HEK293 (cell line): ENCODE results near the gene GGA1.

Experiments
- CTCF ChIA-PET: fragments of 350-600 bp; formaldehyde crosslinking; extraction: SDS; loops from one replicate; lab custom pipeline; 2021; ENCODE audit warnings: antibody characterized with exemption; lab: Yijun Ruan, JAX
- POLR2A ChIA-PET: fragments of 300-600 bp; formaldehyde crosslinking; extraction: SDS; loops from one replicate; lab custom pipeline; 2020; ENCODE audit warnings: antibody characterized with exemption, inconsistent platforms; lab: Yijun Ruan, JAX
- H3K27ac ChIP-seq: fragments of 200-500 bp; sonication (Bioruptor generic); 2 replicates; pipeline ENCODE4 v1.5.1; 2014; ENCODE audit warnings: low read depth, low read length, control low read depth, inconsistent platforms; ENCODE audit errors: extremely low read depth
- H3K36me3 ChIP-seq, 2 experiments: fragments of 200-500 bp in 1 of 2; sonication (Bioruptor generic) in 1 of 2; 1 replicate in 1 of 2; 2 replicates in 1 of 2; pipeline ENCODE4 v1.5.1; 2014 to 2017; ENCODE audit warnings: inconsistent platforms in 2 of 2, low read length in 2 of 2; ENCODE audit not compliant: control insufficient read depth in 2 of 2, insufficient read depth in 1 of 2
- H3K4me1 ChIP-seq: fragments of 200-500 bp; sonication (Bioruptor generic); 2 replicates; pipeline ENCODE4 v1.5.1; 2014; ENCODE audit warnings: mild to moderate bottlenecking, low read length, inconsistent platforms; ENCODE audit not compliant: control insufficient read depth, insufficient read depth
- H3K4me3 ChIP-seq: 2 replicates; pipeline ENCODE4 v1.5.1; 2011; ENCODE audit warnings: low read depth, mild to moderate bottlenecking, control low read depth, low read length, moderate library complexity
- H3K9me3 ChIP-seq: fragments of 200-500 bp; sonication (Bioruptor generic); 2 replicates; pipeline ENCODE4 v1.5.1; 2014; ENCODE audit warnings: low read depth, low read length, inconsistent platforms; ENCODE audit not compliant: control insufficient read depth, insufficient read depth
- HOXA7 ChIP-seq: sonication (generic); formaldehyde crosslinking; IDR thresholded peaks from 2 replicates; pipeline ENCODE4 v1.8.1; 2022; ENCODE audit warnings: missing genetic modification reagents, borderline replicate concordance
- IKZF3 ChIP-seq: fragments of 450-650 bp; IDR thresholded peaks from 2 replicates; pipeline ENCODE4 v1.5.0; 2018; ENCODE audit warnings: missing biosample characterization, mild to moderate bottlenecking, missing genetic modification characterization, moderate library complexity
- KLF1 ChIP-seq: fragments of 450-650 bp; formaldehyde crosslinking; IDR thresholded peaks from 2 replicates; pipeline ENCODE4 v1.5.1; 2016; ENCODE audit warnings: missing biosample characterization, missing genetic modification characterization
- KLF9 ChIP-seq: fragments of 450-650 bp; formaldehyde crosslinking; IDR thresholded peaks from 2 replicates; pipeline ENCODE4 v1.5.1; 2016; ENCODE audit warnings: missing biosample characterization, missing genetic modification characterization, low read depth
- MZF1 ChIP-seq: fragments of 450-650 bp; formaldehyde crosslinking; IDR thresholded peaks from 2 replicates; pipeline ENCODE4 v1.5.1; 2017; ENCODE audit warnings: missing biosample characterization, missing genetic modification characterization, borderline replicate concordance
- SP2 ChIP-seq: fragments of 450-650 bp; formaldehyde crosslinking; IDR thresholded peaks from 2 replicates; pipeline ENCODE4 v1.5.1; 2016; ENCODE audit warnings: missing biosample characterization, missing genetic modification characterization
- WT1 ChIP-seq: fragments of 450-650 bp; formaldehyde crosslinking; IDR thresholded peaks from 2 replicates; pipeline ENCODE4 v1.5.1; 2016; ENCODE audit warnings: missing biosample characterization, missing genetic modification characterization
- ZFP41 ChIP-seq: fragments of 450-650 bp; formaldehyde crosslinking; IDR thresholded peaks from 2 replicates; pipeline ENCODE4 v1.5.1; 2016; ENCODE audit warnings: missing biosample characterization, missing genetic modification characterization, borderline replicate concordance
- ZFP69B ChIP-seq: fragments of 450-650 bp; formaldehyde crosslinking; IDR thresholded peaks from 2 replicates; pipeline ENCODE4 v1.5.1; 2016; ENCODE audit warnings: missing biosample characterization, missing genetic modification characterization
- ZNF121 ChIP-seq: fragments of 450-650 bp; formaldehyde crosslinking; IDR thresholded peaks from 2 replicates; pipeline ENCODE4 v1.5.1; 2016; ENCODE audit warnings: missing biosample characterization, missing genetic modification characterization
- ZNF140 ChIP-seq: fragments of 450-650 bp; formaldehyde crosslinking; IDR thresholded peaks from 2 replicates; pipeline ENCODE4 v1.5.1; 2016; ENCODE audit warnings: missing biosample characterization, missing genetic modification characterization
- ZNF19 ChIP-seq: fragments of 450-650 bp; formaldehyde crosslinking; IDR thresholded peaks from 2 replicates; pipeline ENCODE4; 2016; ENCODE audit warnings: missing biosample characterization, missing genetic modification characterization, low read depth
- ZNF292 ChIP-seq: fragments of 450-650 bp; formaldehyde crosslinking; IDR thresholded peaks from 2 replicates; pipeline ENCODE4 v1.5.1; 2016; ENCODE audit warnings: low read depth, missing biosample characterization, missing genetic modification characterization, borderline replicate concordance
- ZNF302 ChIP-seq: fragments of 450-650 bp; formaldehyde crosslinking; IDR thresholded peaks from 2 replicates; pipeline ENCODE4 v1.5.1; 2016; ENCODE audit warnings: missing biosample characterization, missing genetic modification characterization, low read depth
- ZNF423 ChIP-seq: fragments of 450-650 bp; formaldehyde crosslinking; IDR thresholded peaks from 2 replicates; pipeline ENCODE4 v1.5.1; 2016; ENCODE audit warnings: missing biosample characterization, missing genetic modification characterization
- ZNF600 ChIP-seq: fragments of 450-650 bp; formaldehyde crosslinking; IDR thresholded peaks from 2 replicates; pipeline ENCODE4 v1.5.1; 2016; ENCODE audit warnings: missing biosample characterization, missing genetic modification characterization
- ZNF610 ChIP-seq: fragments of 450-650 bp; formaldehyde crosslinking; IDR thresholded peaks from 2 replicates; pipeline ENCODE4 v1.5.1; 2016; ENCODE audit warnings: missing biosample characterization, missing genetic modification characterization, borderline replicate concordance
- ZNF677 ChIP-seq: fragments of 450-650 bp; IDR thresholded peaks from 2 replicates; pipeline ENCODE4 v1.5.0; 2018; ENCODE audit warnings: missing biosample characterization, mild to moderate bottlenecking, missing genetic modification characterization, moderate library complexity
- ZNF777 ChIP-seq: fragments of 450-650 bp; formaldehyde crosslinking; IDR thresholded peaks from 2 replicates; pipeline ENCODE4 v1.5.1; 2017; ENCODE audit warnings: missing biosample characterization, missing genetic modification characterization, borderline replicate concordance
- ZNF785 ChIP-seq: fragments of 450-650 bp; formaldehyde crosslinking; IDR thresholded peaks from 2 replicates; pipeline ENCODE4 v1.5.1; 2016; ENCODE audit warnings: missing biosample characterization, missing genetic modification characterization
- ZNF792 ChIP-seq: fragments of 450-650 bp; formaldehyde crosslinking; IDR thresholded peaks from 2 replicates; pipeline ENCODE4 v1.5.1; 2016; ENCODE audit warnings: missing biosample characterization, missing genetic modification characterization
- TF ChIP-seq, protein P1 (sequence below): fragments of 450-650 bp; formaldehyde crosslinking; IDR thresholded peaks from 2 replicates; pipeline ENCODE4 v1.5.1; 2016; ENCODE audit warnings: missing biosample characterization, missing genetic modification characterization
- TF ChIP-seq, protein P2 (sequence below): fragments of 450-650 bp; formaldehyde crosslinking; IDR thresholded peaks from 2 replicates; pipeline ENCODE4 v1.5.1; 2016; ENCODE audit warnings: missing biosample characterization, missing genetic modification characterization
- TF ChIP-seq, protein P3 (sequence below): fragments of 450-650 bp; formaldehyde crosslinking; IDR thresholded peaks from 2 replicates; pipeline ENCODE4 v1.5.1; 2017; ENCODE audit warnings: missing biosample characterization, mild to moderate bottlenecking, missing genetic modification characterization, moderate library complexity
- TF ChIP-seq, protein P4 (sequence below): fragments of 450-650 bp; formaldehyde crosslinking; IDR thresholded peaks from 2 replicates; pipeline ENCODE4 v1.5.1; 2016; ENCODE audit warnings: missing biosample characterization, missing genetic modification characterization

GGA1 gene

DNA sequence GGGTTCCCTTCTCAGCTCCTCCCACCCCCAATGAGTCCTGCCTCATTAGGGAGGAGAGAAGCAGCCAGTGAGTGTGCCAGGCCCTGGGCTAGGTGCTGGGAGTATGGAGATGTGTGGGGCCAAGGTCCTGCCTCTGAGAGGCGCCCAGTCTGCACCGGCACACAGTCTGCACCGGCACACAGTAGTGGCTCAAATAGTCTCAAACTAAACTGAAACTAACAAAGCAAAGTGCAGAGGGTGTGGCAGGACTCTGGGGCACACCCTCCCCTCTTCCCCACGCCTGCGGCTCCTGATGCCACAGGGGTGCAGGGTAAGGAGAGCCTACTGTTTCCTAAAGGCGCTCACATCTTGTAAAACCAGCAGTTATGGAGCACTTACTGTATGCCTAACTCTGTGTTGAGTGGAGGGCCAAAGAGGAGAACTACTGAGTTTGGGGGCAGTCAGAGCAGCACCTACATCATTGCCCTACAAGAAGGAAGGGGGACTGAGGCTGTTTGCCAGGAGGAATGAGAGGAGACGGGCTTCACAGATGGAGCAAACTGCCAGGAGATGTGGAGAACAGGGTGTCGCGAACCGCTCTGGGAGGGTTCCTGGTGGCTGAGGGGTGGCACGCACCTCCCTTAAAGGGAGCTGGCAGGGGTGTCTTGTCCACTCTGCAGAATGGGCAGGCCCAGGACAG, 29.9 kb downstream of the GGA1 start:
- peak overlapping the region; percentile 52; the same call in 1 of the 2 replicates for H3K27ac ChIP-seq
- H3K9me3 ChIP-seq: no peaks in the 10 kb centered on the region
- peaks cover 15% of the 10 kb centered on the region for H3K4me1 ChIP-seq
- peaks cover 0 to 25% of the 10 kb centered on the region in 2 experiments; a peak in 1 of 3 replicates for H3K36me3 ChIP-seq
- ChIA-PET CTCF (interaction anchor here (0.6 to 17.0 kb wide), 8 partner anchors 10 to 181 kb away, joined by 3 to 353 read pairs (median 4); partner anchors contain the start of genes LGALS1, NOL12, PDXP and TRIOBP), POLR2A (interaction anchor here (0.6 to 11.0 kb wide), 4 partner anchors 12 to 57 kb away, joined by 3 to 80 read pairs (median 6); partner anchors contain the start of genes GGA1 and PDXP)
- TF ChIP-seq, protein P1, sequence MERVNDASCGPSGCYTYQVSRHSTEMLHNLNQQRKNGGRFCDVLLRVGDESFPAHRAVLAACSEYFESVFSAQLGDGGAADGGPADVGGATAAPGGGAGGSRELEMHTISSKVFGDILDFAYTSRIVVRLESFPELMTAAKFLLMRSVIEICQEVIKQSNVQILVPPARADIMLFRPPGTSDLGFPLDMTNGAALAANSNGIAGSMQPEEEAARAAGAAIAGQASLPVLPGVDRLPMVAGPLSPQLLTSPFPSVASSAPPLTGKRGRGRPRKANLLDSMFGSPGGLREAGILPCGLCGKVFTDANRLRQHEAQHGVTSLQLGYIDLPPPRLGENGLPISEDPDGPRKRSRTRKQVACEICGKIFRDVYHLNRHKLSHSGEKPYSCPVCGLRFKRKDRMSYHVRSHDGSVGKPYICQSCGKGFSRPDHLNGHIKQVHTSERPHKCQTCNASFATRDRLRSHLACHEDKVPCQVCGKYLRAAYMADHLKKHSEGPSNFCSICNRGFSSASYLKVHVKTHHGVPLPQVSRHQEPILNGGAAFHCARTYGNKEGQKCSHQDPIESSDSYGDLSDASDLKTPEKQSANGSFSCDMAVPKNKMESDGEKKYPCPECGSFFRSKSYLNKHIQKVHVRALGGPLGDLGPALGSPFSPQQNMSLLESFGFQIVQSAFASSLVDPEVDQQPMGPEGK (tag by site-specific recombination): peak; percentile 20; the same call in 1 of the 2 replicates
- TF ChIP-seq, protein P2, sequence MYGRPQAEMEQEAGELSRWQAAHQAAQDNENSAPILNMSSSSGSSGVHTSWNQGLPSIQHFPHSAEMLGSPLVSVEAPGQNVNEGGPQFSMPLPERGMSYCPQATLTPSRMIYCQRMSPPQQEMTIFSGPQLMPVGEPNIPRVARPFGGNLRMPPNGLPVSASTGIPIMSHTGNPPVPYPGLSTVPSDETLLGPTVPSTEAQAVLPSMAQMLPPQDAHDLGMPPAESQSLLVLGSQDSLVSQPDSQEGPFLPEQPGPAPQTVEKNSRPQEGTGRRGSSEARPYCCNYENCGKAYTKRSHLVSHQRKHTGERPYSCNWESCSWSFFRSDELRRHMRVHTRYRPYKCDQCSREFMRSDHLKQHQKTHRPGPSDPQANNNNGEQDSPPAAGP (tag by site-specific recombination): 0 out of 2 replicates have a peak, but pooled peaks have one; percentile 11
- TF ChIP-seq, protein P3, sequence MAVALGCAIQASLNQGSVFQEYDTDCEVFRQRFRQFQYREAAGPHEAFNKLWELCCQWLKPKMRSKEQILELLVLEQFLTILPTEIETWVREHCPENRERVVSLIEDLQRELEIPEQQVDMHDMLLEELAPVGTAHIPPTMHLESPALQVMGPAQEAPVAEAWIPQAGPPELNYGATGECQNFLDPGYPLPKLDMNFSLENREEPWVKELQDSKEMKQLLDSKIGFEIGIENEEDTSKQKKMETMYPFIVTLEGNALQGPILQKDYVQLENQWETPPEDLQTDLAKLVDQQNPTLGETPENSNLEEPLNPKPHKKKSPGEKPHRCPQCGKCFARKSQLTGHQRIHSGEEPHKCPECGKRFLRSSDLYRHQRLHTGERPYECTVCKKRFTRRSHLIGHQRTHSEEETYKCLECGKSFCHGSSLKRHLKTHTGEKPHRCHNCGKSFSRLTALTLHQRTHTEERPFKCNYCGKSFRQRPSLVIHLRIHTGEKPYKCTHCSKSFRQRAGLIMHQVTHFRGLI (tag by site-specific recombination): peak; percentile 52; the same call in 1 of the 2 replicates
- TF ChIP-seq IKZF3 (tag by site-specific recombination) (0 out of 2 replicates have a peak, but pooled peaks have one; percentile 1), ZNF121 (tag by site-specific recombination) (no peak), WT1 (tag by site-specific recombination) (0 out of 2 replicates have a peak, but pooled peaks have one; percentile 12), ZFP41 (tag by site-specific recombination) (no peak), ZNF600 (tag by site-specific recombination) (0 out of 2 replicates have a peak, but pooled peaks have one; percentile 31), ZNF792 (peak; percentile 75; the same call in 1 of the 2 replicates), ZNF423 (no peak), ZFP69B (tag by site-specific recombination) (0 out of 2 replicates have a peak, but pooled peaks have one; percentile 11), KLF9 (tag by site-specific recombination) (peak; percentile 62), SP2 (tag by site-specific recombination) (peak; percentile 36), KLF1 (tag by site-specific recombination) (peak; percentile 90), ZNF677 (tag by site-specific recombination) (no peak)
- H3K4me3 ChIP-seq: no peak overlapping the region

DNA sequence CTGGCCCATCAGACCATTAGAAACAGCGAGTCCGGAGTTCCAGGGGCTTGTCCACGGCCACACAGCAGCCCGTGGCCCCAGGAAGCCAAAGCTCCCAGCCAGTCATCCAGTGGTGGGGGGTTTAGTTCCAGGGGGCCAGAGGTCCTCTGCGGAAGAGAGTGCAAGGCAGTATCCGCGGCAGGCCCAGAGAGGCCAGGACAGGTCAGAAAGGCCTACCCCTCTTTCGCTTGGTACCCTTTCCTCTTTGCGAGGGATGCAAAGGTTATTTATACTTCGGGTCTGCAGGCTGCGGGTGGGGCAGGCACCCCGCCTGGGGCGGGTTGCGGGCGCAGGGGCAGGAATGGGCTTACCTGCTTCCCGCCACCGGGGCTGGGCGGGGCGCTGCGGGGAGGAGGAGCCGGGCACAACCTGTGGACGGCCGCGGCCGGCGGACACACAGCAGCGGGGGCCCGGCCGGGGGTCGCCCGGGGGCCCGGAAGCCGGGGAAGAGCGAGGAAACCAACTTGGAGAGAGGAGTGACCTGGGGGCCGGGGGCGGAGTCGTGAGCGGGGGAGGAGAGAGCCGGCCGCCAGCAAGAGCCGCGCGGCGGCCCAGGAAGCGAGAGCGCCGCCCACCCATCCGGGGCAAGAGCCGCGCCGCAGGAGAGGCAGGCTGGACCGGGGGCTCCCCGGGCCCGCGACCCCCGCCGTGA, 30.6 kb downstream of the GGA1 start, which contains the start of gene SH3BP1:
Gene SH3BP1 (plus strand): TSS at position 600 of the 691 bp plus-strand sequence. CDS start 119 bp downstream, outside the sequence.
- peaks cover 10% of the 10 kb centered on the region; the same call in 1 of the 2 replicates for H3K4me1 ChIP-seq
- H3K27ac ChIP-seq: peak within 1 kb of the TSS; percentile 52; the same call in 1 of the 2 replicates
- peak within 1 kb of the TSS; percentile 58 for H3K4me3 ChIP-seq
- POLR2A ChIA-PET: interaction anchor here (0.6 to 11.0 kb wide), 6 partner anchors 8 to 945 kb away, joined by 3 to 80 read pairs (median 3); partner anchors contain the start of genes GCAT, GGA1 and PDXP
- H3K36me3 ChIP-seq: peaks cover 0 to 32% of the 10 kb centered on the region in 2 experiments; a peak in 1 of 3 replicates
- no peaks in the 10 kb centered on the region for H3K9me3 ChIP-seq
- CTCF ChIA-PET: interaction anchor here (0.6 to 17.0 kb wide), 5 partner anchors 32 to 180 kb away, joined by 3 to 353 read pairs (median 6); partner anchors contain the start of genes LGALS1 and NOL12
- TF ChIP-seq HOXA7 (CRISPR knock-in tag) (no peak), ZNF792 (no peak), ZNF292 (tag by site-specific recombination) (no peak), ZNF610 (tag by site-specific recombination) (no peak), MZF1 (no peak), ZNF777 (tag by site-specific recombination) (no peak), ZNF19 (tag by site-specific recombination) (no peak), ZNF785 (tag by site-specific recombination) (no peak), ZNF140 (tag by site-specific recombination) (no peak), ZNF302 (tag by site-specific recombination) (no peak)
- TF ChIP-seq, protein P4, sequence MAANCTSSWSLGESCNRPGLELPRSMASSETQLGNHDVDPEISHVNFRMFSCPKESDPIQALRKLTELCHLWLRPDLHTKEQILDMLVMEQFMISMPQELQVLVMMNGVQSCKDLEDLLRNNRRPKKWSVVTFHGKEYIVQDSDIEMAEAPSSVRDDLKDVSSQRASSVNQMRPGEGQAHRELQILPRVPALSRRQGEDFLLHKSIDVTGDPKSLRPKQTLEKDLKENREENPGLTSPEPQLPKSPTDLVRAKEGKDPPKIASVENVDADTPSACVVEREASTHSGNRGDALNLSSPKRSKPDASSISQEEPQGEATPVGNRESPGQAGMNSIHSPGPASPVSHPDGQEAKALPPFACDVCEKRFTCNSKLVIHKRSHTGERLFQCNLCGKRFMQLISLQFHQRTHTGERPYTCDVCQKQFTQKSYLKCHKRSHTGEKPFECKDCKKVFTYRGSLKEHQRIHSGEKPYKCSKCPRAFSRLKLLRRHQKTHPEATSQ (tag by site-specific recombination): no peak
